Bronchial smooth muscle cell (primary cell): ENCODE measurements around the gene ARHGAP1. TPM values are rescaled to one million over a fixed set of nuclear protein-coding genes. Genes with fewer than 3 reads are reported as not detected.

Source experiments
- total RNA-seq: library from RNA; depleted of rRNA; stranded (reverse); fragments of >200 nt; gene quantifications from 2 replicates; pipeline ENCODE4 v1.2.1, GENCODE V29; 2014

The ARHGAP1 gene
- total RNA-seq, result 36.3 and 38.3 TPM in 2 replicates

DNA sequence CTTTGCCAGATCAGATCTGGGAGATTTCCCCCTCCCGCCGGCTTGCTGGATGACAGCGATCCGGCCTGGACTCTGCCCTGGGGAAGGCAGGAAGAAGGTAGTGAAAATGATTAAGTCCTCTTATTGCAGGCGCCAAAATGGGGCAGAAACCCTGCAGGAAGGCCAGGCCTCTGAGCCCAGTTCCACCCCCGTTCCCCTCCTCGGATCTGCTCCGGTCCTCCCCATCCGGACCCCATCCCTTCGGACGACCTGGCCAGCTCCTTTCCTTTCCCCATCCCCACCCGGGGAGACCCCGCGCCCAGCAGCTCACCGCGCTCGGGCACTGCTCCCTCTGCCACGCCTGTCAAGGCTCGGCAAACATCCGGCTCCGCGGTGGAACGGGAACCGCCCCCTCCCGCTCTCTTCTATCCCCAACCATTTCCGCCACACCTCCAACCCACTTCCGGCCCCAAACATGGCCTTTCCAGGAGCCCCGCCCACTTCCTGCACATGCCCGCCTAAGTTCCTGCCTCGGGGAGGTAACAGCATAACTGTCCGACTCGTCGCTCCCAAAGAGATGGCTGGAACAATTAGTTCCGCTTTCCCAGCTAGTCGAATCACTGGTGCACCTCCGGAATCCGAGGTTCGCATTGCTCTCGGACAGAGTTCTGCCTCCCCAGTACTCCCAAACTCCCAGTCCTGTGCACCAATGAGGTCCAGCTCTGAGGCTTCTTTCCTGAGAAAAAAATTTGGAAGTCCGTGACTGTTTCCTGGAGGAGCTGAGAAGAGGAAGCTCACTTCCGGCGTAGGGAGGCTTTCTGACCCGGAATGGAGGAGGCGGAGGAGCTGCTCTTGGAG is at the start of gene ARHGAP1, which contains the start of gene ZNF408:
TSS of gene ARHGAP1 (minus strand) at position 379 of the 837 bp plus-strand sequence. CDS start 4,512 bp downstream, outside the sequence.
TSS of gene ZNF408 (plus strand) at position 791 of the 837 bp plus-strand sequence. CDS start at position 808, 17 bp downstream.

GRCh38 chr11:46719048-46719542 is 18.7 kb upstream of the ARHGAP1 start, which contains the start of gene F2:
Gene F2, plus strand, starts transcription at chr11:46719213. Its CDS starts 23 bp downstream, at chr11:46719236.

Other genes starting within 250 kb of the ARHGAP1 start
- 23.0 and 28.4 TPM in 2 replicates for gene AMBRA1, start 106.6 kb downstream of the ARHGAP1 start, total RNA-seq
- 3.9 and 5.2 TPM in 2 replicates for gene HARBI1, start 83.4 kb downstream of the ARHGAP1 start, total RNA-seq
- gene ATG13, start 83.1 kb downstream of the ARHGAP1 start, total RNA-seq, result 55.5 and 58.8 TPM in 2 replicates
- gene ZNF408, start 412 bp upstream of the ARHGAP1 start, total RNA-seq, result 5.0 and 6.2 TPM in 2 replicates
- gene F2, start 18.6 kb upstream of the ARHGAP1 start, total RNA-seq, result 0.16 TPM in 1 of 2 replicates, not detected in the other
- 57.8 and 58.0 TPM in 2 replicates for gene CKAP5, start 145.7 kb upstream of the ARHGAP1 start, total RNA-seq
- gene LRP4, start 217.9 kb upstream of the ARHGAP1 start, total RNA-seq, result 3.0 and 3.2 TPM in 2 replicates
- gene CSTPP1, start 236.1 kb upstream of the ARHGAP1 start, total RNA-seq, result 13.2 and 13.4 TPM in 2 replicates